Activated CD8-positive, alpha-beta memory T cell treated with anti-CD3 and anti-CD28 coated beads, Interleukin-2, amount 50 U/mL, for 4 hours (primary cell): Measurements from ENCODE around the gene CMTM4.

Experiments used
- DNase-seq: peaks from one replicate; pipeline ENCODE4 v3.0.0-alpha.2; 2020

The CMTM4 gene

GRCh38 chr16:66696669-66697630, at the start of gene CMTM4:
CMTM4 (minus strand) TSS chr16:66696743; CDS start chr16:66696525, 218 bp downstream.
- peak; percentile 76 for DNase-seq

- no peak for DNase-seq
These were observed 49.5 kb upstream of the CMTM4 start for GRCh38 chr16:66746048-66746447.

GRCh38 chr16:66741950-66742808, 45.6 kb upstream of the CMTM4 start:
- no peak for DNase-seq

GRCh38 chr16:66741169-66741900, 44.8 kb upstream of the CMTM4 start:
- no peak for DNase-seq

- no peak for DNase-seq
These were observed 44.0 kb upstream of the CMTM4 start for GRCh38 chr16:66740533-66740932.

- peak; percentile 22 for DNase-seq
These were observed 43.5 kb upstream of the CMTM4 start for GRCh38 chr16:66740010-66740409.

GRCh38 chr16:66735891-66736290, 39.3 kb upstream of the CMTM4 start:
- no peak for DNase-seq

- DNase-seq: no peak
These were observed 34.6 kb upstream of the CMTM4 start for GRCh38 chr16:66731101-66731500.

GRCh38 chr16:66728804-66729203, 32.3 kb upstream of the CMTM4 start:
- no peak for DNase-seq

- DNase-seq: no peak
These were observed 31.7 kb upstream of the CMTM4 start for GRCh38 chr16:66728117-66728787.

GRCh38 chr16:66720766-66721165, 24.2 kb upstream of the CMTM4 start:
- no peak for DNase-seq

- no peak for DNase-seq
These were observed 22.7 kb upstream of the CMTM4 start for GRCh38 chr16:66719246-66719645.

GRCh38 chr16:66717776-66718175, 21.2 kb upstream of the CMTM4 start:
- DNase-seq: no peak

GRCh38 chr16:66717112-66717675, 20.7 kb upstream of the CMTM4 start:
- no peak for DNase-seq

- DNase-seq: no peak
These were observed 18.2 kb upstream of the CMTM4 start for GRCh38 chr16:66714654-66715307.

GRCh38 chr16:66714062-66714461, 17.5 kb upstream of the CMTM4 start:
- no peak for DNase-seq

GRCh38 chr16:66713076-66713475, 16.5 kb upstream of the CMTM4 start:
- no peak for DNase-seq

- no peak for DNase-seq
These were observed 16.0 kb upstream of the CMTM4 start for GRCh38 chr16:66712512-66712911.

- no peak for DNase-seq
These were observed 15.0 kb upstream of the CMTM4 start for GRCh38 chr16:66711581-66711980.

- no peak for DNase-seq
These were observed 9.9 kb upstream of the CMTM4 start for GRCh38 chr16:66706506-66706880.

GRCh38 chr16:66705790-66706505, 9.4 kb upstream of the CMTM4 start:
- DNase-seq: no peak
